ENCODE results near the gene FOCAD. TPM values are rescaled to one million over a fixed set of nuclear protein-coding genes. Genes with fewer than 3 reads are reported as not detected.

The FOCAD gene
- total RNA-seq, 1 experiment from 2014 or later = 40.7 TPM

DNA sequence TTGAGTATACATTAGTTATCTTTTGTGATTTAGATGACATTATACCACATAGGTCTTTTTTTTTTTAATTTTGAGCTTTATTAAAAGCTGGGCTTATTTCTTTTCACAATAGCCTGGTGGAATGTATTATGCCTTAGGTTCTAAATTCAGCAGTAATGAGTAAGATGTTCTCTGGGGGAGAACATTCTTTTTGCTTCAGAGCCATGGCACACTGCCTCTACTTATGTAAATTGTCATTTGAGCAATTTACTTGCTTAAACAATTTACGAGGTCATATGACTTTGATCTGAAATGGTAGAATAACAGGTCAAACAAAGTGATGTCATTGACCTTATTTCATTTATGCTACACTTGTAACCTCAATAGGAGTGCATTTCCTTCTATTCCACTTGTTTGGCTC, 154.2 kb downstream of the FOCAD start:
- no peak overlapping the region for H3K27ac ChIP-seq (ENCODE audit: low read depth, low read length)
- CTCF ChIA-PET = no interaction called here
- H3K4me1 ChIP-seq (ENCODE audit: control insufficient read depth in 1 of 2, insufficient read depth in 2 of 2, low read length in 2 of 2) = peaks cover 0 to 2% of the 10 kb centered on the region in 2 experiments; a peak in 2 of 4 replicates
- BruUV-seq (replicated peaks) = no TSS peak
- no peaks in the 10 kb centered on the region for H3K9me2 ChIP-seq (ENCODE audit: insufficient read depth)
- no peaks in the 10 kb centered on the region for H3K79me2 ChIP-seq (ENCODE audit: insufficient read depth, low read length)
- H3K9ac ChIP-seq (ENCODE audit: low read length) = no peak overlapping the region
- H3K36me3 ChIP-seq (ENCODE audit: control insufficient read depth in 1 of 2, insufficient read depth in 2 of 2, low read length in 2 of 2) = no peaks in the 10 kb centered on the region
- peaks cover 0 to 3% of the 10 kb centered on the region in 2 experiments; a peak in 1 of 4 replicates for H3K9me3 ChIP-seq (ENCODE audit: control insufficient read depth in 1 of 2, insufficient read depth in 1 of 2, low read depth in 1 of 2, low read length in 2 of 2)
- DNase-seq (ENCODE audit: low read depth, low spot score) = no peak
- intact Hi-C loops (cut with micrococcal nuclease) = no loop called here
- RAD21 ChIA-PET (ENCODE audit: low non-redundant PET in 1 of 2, low total read pairs in 2 of 2, uncharacterized antibody in 2 of 2, unreplicated experiment in 2 of 2) = no interaction called here
- POLR2A ChIA-PET = no interaction called here
- no peak overlapping the region for H3K4me2 ChIP-seq (ENCODE audit: low read length)
- H3K4me3 ChIP-seq (replicated peaks in 1 of 2; ENCODE audit: low read depth in 1 of 2, low read length in 2 of 2) = no peak overlapping the region
- H2AFZ ChIP-seq (ENCODE audit: low read depth, low read length, poor library complexity, severe bottlenecking) = no peak overlapping the region
- TF ChIP-seq CBX3 (IDR thresholded peaks at IDR 0.05; ENCODE audit: low read depth) (no peak), EZH2phosphoT487 (IDR thresholded peaks at IDR 0.05; ENCODE audit: borderline replicate concordance) (no peak), ZNF274 (IDR thresholded peaks at IDR 0.05; ENCODE audit: low read depth, low read length) (no peak)
- no peaks in the 10 kb centered on the region for H3K27me3 ChIP-seq (ENCODE audit: insufficient read depth, low read length)
- no peaks in the 10 kb centered on the region for H4K20me1 ChIP-seq (ENCODE audit: insufficient read depth)
- ATAC-seq = no peak

DNA sequence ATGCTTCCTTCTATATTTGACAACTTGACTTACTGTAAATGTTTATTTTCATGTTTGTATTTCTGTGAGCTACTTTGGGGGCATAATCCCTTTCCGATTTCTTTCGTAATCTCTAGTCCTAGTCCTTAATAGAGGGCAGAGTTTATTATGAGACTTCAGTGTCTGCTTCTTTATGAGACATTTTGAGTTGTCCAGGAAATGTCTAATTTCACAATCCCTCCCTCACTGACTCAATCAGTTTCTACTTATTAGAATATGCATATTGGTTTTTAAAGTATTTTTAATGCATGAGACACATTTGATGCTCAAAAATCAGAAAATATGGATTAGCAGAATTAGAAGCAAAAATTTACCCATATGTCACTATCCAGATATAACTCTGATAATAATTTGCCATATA, 160.9 kb downstream of the FOCAD start:
- Histone ChIP-seq H4K20me1 (ENCODE audit: insufficient read depth) (no peaks in the 10 kb centered on the region), H3K36me3 (ENCODE audit: control insufficient read depth in 1 of 2, insufficient read depth in 2 of 2, low read length in 2 of 2) (no peaks in the 10 kb centered on the region), H3K9me3 (ENCODE audit: control insufficient read depth in 1 of 2, insufficient read depth in 1 of 2, low read depth in 1 of 2, low read length in 2 of 2) (peaks cover 0 to 3% of the 10 kb centered on the region in 2 experiments; a peak in 1 of 4 replicates), H2AFZ (ENCODE audit: low read depth, low read length, poor library complexity, severe bottlenecking) (no peak overlapping the region), H3K27ac (ENCODE audit: low read depth, low read length) (no peak overlapping the region), H3K4me1 (ENCODE audit: control insufficient read depth in 1 of 2, insufficient read depth in 2 of 2, low read length in 2 of 2) (no peaks in the 10 kb centered on the region), H3K9me2 (ENCODE audit: insufficient read depth) (no peaks in the 10 kb centered on the region), H3K79me2 (ENCODE audit: insufficient read depth, low read length) (no peaks in the 10 kb centered on the region), H3K9ac (ENCODE audit: low read length) (no peak overlapping the region), H3K4me2 (ENCODE audit: low read length) (no peak overlapping the region), H3K4me3 (replicated peaks in 1 of 2; ENCODE audit: low read depth in 1 of 2, low read length in 2 of 2) (no peak overlapping the region), H3K27me3 (ENCODE audit: insufficient read depth, low read length) (no peaks in the 10 kb centered on the region)
- intact Hi-C loops (cut with micrococcal nuclease) = no loop called here
- no peak for TF ChIP-seq YY1 (IDR thresholded peaks at IDR 0.05; ENCODE audit: extremely low read depth, insufficient replicate concordance, low read depth, low read length)
- TF ChIP-seq RAD21 (IDR thresholded peaks at IDR 0.05; ENCODE audit: low read depth) = no peak
- TF ChIP-seq CTCF (IDR thresholded peaks at IDR 0.05 in 2 of 3, conservative IDR thresholded peaks at IDR 0.05 in 1 of 3; ENCODE audit: borderline replicate concordance in 1 of 3, insufficient read depth in 1 of 3, low read depth in 2 of 3, low read length in 2 of 3) = no peak
- no peak for TF ChIP-seq EZH2phosphoT487 (IDR thresholded peaks at IDR 0.05; ENCODE audit: borderline replicate concordance)
- TF ChIP-seq REST (IDR thresholded peaks at IDR 0.05; ENCODE audit: low read depth) = no peak
- DNase-seq (ENCODE audit: low read depth, low spot score) = no peak
- CTCF ChIA-PET = no interaction called here
- BruUV-seq (replicated peaks) = no TSS peak
- POLR2A ChIA-PET = no interaction called here
- ATAC-seq = no peak
- RAD21 ChIA-PET (ENCODE audit: low non-redundant PET in 1 of 2, low total read pairs in 2 of 2, uncharacterized antibody in 2 of 2, unreplicated experiment in 2 of 2) = no interaction called here

Data from HCT116 (cell line).